PFSK-1 (cell line): ENCODE results near the gene ILF3.
A peak's percentile ranks its signal among the peaks of the same experiment; 100 is the strongest.

Experiments
- FOXP2 ChIP-seq: optimal IDR thresholded peaks from 2 replicates; pipeline ENCODE3; 2011; ENCODE audit warnings: borderline replicate concordance, control low read depth, inconsistent platforms; ENCODE audit not compliant: insufficient read depth; ENCODE audit errors: extremely low read length, extremely low read depth
- POLR2AphosphoS5 ChIP-seq: IDR thresholded peaks from 2 replicates; pipeline ENCODE4 v1.6.1; 2012; ENCODE audit warnings: low read depth, mild to moderate bottlenecking, control low read depth, low read length, moderate library complexity
- SIN3A ChIP-seq: IDR thresholded peaks from 2 replicates; pipeline ENCODE4 v1.6.1; 2012; ENCODE audit warnings: mild to moderate bottlenecking, low read length, moderate library complexity, borderline replicate concordance; ENCODE audit not compliant: insufficient read depth
- TAF1 ChIP-seq: IDR thresholded peaks from 2 replicates; pipeline ENCODE4 v1.6.1; 2012; ENCODE audit warnings: low read length, control low read depth, borderline replicate concordance; ENCODE audit not compliant: insufficient read depth
- TF ChIP-seq, protein P1 (sequence below), 2 experiments: IDR thresholded peaks; 2 replicates each; pipeline versions ENCODE4 v1.6.1 to v1.8.0; 2011 to 2012; ENCODE audit warnings: low read depth in 2 of 2, low read length in 2 of 2, control low read depth in 1 of 2, inconsistent platforms in 1 of 2, mild to moderate bottlenecking in 1 of 2, moderate library complexity in 1 of 2; ENCODE audit not compliant: insufficient read depth in 1 of 2

The ILF3 gene

DNA sequence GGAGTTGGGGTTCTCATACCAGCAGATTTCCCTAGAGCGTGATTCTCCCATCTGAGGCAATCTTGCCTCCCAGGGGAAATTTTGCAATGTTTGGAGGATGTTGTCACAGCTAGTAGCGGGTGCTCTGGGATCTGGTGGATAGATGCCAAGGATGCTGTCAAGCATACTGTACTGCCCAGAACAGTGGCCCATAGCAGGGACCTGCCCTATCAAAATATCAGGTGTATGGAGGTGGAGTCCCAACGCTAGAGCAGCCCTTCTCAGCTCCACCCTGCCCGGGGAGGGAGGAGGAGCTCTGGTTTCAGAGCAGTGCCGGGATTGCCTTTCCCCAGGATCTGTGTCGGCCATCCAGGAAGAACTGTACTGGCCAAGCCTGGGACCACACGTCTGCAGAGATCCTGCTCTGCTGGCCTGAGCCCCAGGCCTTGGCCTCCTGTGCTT lies 36.2 kb downstream of the ILF3 start:
- no peak for TF ChIP-seq POLR2AphosphoS5
- TF ChIP-seq SIN3A, result no peak
- TF ChIP-seq, protein P1, sequence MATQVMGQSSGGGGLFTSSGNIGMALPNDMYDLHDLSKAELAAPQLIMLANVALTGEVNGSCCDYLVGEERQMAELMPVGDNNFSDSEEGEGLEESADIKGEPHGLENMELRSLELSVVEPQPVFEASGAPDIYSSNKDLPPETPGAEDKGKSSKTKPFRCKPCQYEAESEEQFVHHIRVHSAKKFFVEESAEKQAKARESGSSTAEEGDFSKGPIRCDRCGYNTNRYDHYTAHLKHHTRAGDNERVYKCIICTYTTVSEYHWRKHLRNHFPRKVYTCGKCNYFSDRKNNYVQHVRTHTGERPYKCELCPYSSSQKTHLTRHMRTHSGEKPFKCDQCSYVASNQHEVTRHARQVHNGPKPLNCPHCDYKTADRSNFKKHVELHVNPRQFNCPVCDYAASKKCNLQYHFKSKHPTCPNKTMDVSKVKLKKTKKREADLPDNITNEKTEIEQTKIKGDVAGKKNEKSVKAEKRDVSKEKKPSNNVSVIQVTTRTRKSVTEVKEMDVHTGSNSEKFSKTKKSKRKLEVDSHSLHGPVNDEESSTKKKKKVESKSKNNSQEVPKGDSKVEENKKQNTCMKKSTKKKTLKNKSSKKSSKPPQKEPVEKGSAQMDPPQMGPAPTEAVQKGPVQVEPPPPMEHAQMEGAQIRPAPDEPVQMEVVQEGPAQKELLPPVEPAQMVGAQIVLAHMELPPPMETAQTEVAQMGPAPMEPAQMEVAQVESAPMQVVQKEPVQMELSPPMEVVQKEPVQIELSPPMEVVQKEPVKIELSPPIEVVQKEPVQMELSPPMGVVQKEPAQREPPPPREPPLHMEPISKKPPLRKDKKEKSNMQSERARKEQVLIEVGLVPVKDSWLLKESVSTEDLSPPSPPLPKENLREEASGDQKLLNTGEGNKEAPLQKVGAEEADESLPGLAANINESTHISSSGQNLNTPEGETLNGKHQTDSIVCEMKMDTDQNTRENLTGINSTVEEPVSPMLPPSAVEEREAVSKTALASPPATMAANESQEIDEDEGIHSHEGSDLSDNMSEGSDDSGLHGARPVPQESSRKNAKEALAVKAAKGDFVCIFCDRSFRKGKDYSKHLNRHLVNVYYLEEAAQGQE (IDR thresholded peaks at IDR 0.05; ENCODE audit: insufficient read depth in 1 of 2, low read depth in 2 of 2, low read length in 2 of 2), result no peak
- no peak for TF ChIP-seq TAF1
- no peak for TF ChIP-seq FOXP2

DNA sequence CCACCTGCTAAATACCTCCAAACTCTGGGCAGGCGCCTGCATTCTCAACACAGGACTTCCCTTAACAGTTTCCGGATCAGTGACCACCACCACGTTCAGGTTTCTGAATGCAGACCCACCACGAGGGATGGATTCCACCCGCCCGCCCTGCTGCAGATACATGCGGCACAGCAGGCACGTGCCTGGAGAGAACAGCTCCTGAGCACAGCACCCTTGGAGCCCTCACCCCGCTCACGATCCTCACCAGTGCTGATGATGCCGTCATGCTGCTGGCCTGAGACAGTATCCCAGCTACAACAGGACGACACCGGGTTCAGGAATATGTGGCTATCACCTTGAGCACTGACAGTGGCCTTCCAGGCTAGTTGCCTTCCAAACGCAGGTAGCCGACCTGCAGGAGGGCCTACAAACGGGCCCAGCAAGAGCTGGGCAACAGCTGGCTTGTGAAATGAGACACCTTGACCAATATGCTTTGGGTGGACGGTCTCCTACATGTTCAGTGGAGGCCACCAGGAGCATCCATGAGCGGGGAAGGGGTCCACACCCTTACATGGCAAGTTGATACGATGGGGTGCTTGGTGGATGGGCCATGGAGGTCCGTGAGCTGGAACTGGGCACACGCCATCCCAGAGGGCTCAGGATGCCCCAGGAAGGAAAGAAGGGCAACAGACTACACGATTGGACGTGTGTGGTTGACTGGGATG lies 37.2 kb downstream of the ILF3 start:
- TF ChIP-seq, protein P1 (IDR thresholded peaks at IDR 0.05; ENCODE audit: insufficient read depth in 1 of 2, low read depth in 2 of 2, low read length in 2 of 2), result no peak
- TF ChIP-seq POLR2AphosphoS5, result peak; percentile 12; the same call in 1 of the 2 replicates

DNA sequence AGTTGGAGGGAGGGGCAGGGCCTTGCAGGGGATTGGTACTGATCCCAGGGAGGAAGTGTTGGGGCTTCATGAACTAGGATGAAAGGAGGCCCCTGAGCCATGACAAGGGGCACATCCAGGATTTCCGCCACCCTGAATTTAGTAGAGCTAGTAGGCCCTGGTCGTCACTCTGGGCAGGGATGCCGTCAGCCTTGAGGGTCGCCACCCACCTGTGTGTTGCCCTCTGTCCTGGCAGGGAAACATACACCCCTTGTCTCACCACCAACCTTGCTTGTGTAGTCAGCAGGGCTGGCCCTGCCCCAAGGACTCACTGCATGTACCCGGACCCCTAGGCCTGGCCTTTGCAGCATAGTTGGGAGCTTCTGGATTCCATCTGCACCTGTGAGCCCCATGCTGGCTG lies 37.7 kb downstream of the ILF3 start:
- TF ChIP-seq, protein P1 (IDR thresholded peaks at IDR 0.05; ENCODE audit: insufficient read depth in 1 of 2, low read depth in 2 of 2, low read length in 2 of 2), result no peak
- TF ChIP-seq POLR2AphosphoS5, result no peak
- TF ChIP-seq SIN3A, result no peak

DNA sequence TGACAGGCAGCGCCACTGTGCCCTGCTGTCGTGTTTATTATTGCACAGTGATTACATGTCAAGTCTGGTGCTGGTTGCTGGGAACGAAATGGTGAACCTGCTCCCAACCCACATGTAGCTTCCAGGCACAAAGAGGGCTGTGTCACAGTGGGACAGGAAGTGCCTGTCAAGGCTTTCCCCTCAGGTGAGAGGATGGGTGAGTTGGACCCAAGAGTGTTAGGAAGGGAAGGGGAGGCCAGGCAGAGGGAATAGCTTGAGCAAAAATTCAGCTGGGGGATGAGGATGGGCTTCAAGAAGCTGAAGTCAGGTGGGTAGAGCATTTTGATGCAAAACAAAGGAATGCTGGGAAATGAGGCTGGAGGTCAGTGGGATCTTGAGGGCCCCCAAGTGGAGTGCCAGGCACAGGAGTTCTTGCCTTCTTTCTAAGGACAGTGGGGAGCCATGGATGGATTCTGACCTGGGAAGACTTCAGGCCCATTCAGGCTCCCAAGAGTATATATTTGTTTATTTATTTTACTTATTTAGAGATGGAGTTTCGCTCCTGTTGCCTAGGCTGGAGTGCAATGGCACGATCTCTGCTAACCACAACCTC lies 38.6 kb downstream of the ILF3 start:
- TF ChIP-seq TAF1 (no peak), POLR2AphosphoS5 (0 out of 2 replicates have a peak, but pooled peaks have one; percentile 39), SIN3A (no peak), FOXP2 (no peak)
- TF ChIP-seq, protein P1 (IDR thresholded peaks at IDR 0.05; ENCODE audit: insufficient read depth in 1 of 2, low read depth in 2 of 2, low read length in 2 of 2), result no peak
